Mucosa of rectum (tissue), 2 donors: ENCODE measurements around the gene SIRT1.
A peak's percentile ranks its signal among the peaks of the same experiment; 100 is the strongest.

Experiments
- H3K27ac ChIP-seq, 2 donors: one replicate each; pipeline ENCODE4 v1.7.0; 2013; ENCODE audit warnings: inconsistent platforms in 2 of 2, low read depth in 2 of 2, low read length in 2 of 2
- H3K27me3 ChIP-seq, 2 donors: one replicate each; pipeline ENCODE4 v1.7.0; 2013; ENCODE audit warnings: low read length in 2 of 2; ENCODE audit not compliant: control insufficient read depth in 2 of 2, insufficient read depth in 2 of 2
- H3K36me3 ChIP-seq, 2 donors: one replicate each; pipeline ENCODE4 v1.7.0; 2013; ENCODE audit warnings: low read length in 2 of 2; ENCODE audit not compliant: control insufficient read depth in 2 of 2, insufficient read depth in 2 of 2
- H3K4me1 ChIP-seq, 2 donors: one replicate each; pipeline ENCODE4 v1.7.0; 2013; ENCODE audit warnings: low read length in 2 of 2, mild to moderate bottlenecking in 1 of 2; ENCODE audit not compliant: control insufficient read depth in 2 of 2, insufficient read depth in 2 of 2
- H3K4me3 ChIP-seq, 2 donors: one replicate each; pipeline ENCODE4 v1.7.0; 2013; ENCODE audit warnings: low read length in 2 of 2
- H3K9ac ChIP-seq, 2 donors: one replicate each; pipeline ENCODE4 v1.7.0; 2013; ENCODE audit warnings: low read length in 2 of 2, low read depth in 1 of 2, mild to moderate bottlenecking in 1 of 2
- H3K9me3 ChIP-seq, 2 donors: one replicate each; pipeline ENCODE4 v1.7.0; 2013; ENCODE audit warnings: low read length in 2 of 2; ENCODE audit not compliant: control insufficient read depth in 2 of 2
- donor health status: healthy.
- donor health status: Normal muscosa, but diverticular disease.

SIRT1 gene

GRCh38 chr10:67849331-67850011 is 35.0 kb upstream of the SIRT1 start:
- Histone ChIP-seq H3K36me3 (no peaks in the 10 kb centered on the region), H3K27me3 (no peaks in the 10 kb centered on the region), H3K4me3 (peak overlapping the region; percentile 99), H3K4me1 (no peaks in the 10 kb centered on the region), H3K9me3 (no peaks in the 10 kb centered on the region), H3K27ac (peak overlapping the region; percentile 95 to 96), H3K9ac (peak overlapping the region; percentile 96 to 100)

- no peaks in the 10 kb centered on the region for H3K27me3 ChIP-seq
- H3K4me3 ChIP-seq: no peak overlapping the region
- no peaks in the 10 kb centered on the region for H3K36me3 ChIP-seq
- H3K27ac ChIP-seq: no peak overlapping the region
- no peaks in the 10 kb centered on the region for H3K9me3 ChIP-seq
- H3K4me1 ChIP-seq: no peaks in the 10 kb centered on the region
- H3K9ac ChIP-seq: no peak overlapping the region
Measured at GRCh38 chr10:67851186-67851585, 33.3 kb upstream of the SIRT1 start.

GRCh38 chr10:67852761-67853160 is 31.7 kb upstream of the SIRT1 start:
- no peak overlapping the region for H3K4me3 ChIP-seq
- H3K27ac ChIP-seq: no peak overlapping the region
- no peak overlapping the region for H3K9ac ChIP-seq
- H3K27me3 ChIP-seq: no peaks in the 10 kb centered on the region
- no peaks in the 10 kb centered on the region for H3K4me1 ChIP-seq
- no peaks in the 10 kb centered on the region for H3K9me3 ChIP-seq
- no peaks in the 10 kb centered on the region for H3K36me3 ChIP-seq

GRCh38 chr10:67853512-67853911 is 30.9 kb upstream of the SIRT1 start:
- no peaks in the 10 kb centered on the region for H3K9me3 ChIP-seq
- no peaks in the 10 kb centered on the region for H3K4me1 ChIP-seq
- H3K9ac ChIP-seq: no peak overlapping the region
- H3K4me3 ChIP-seq: no peak overlapping the region
- no peaks in the 10 kb centered on the region for H3K36me3 ChIP-seq
- H3K27me3 ChIP-seq: no peaks in the 10 kb centered on the region
- no peak overlapping the region for H3K27ac ChIP-seq

- H3K4me1 ChIP-seq: no peaks in the 10 kb centered on the region
Measured at GRCh38 chr10:67858971-67859370, 25.5 kb upstream of the SIRT1 start.

GRCh38 chr10:67861750-67862432 is 22.6 kb upstream of the SIRT1 start:
- no peak overlapping the region for H3K4me3 ChIP-seq
- no peak overlapping the region for H3K27ac ChIP-seq
- no peaks in the 10 kb centered on the region for H3K9me3 ChIP-seq
- no peaks in the 10 kb centered on the region for H3K27me3 ChIP-seq
- H3K36me3 ChIP-seq: no peaks in the 10 kb centered on the region
- no peaks in the 10 kb centered on the region for H3K4me1 ChIP-seq
- H3K9ac ChIP-seq: no peak overlapping the region

More at GRCh38 chr10:67858971-67859370, 25.5 kb upstream of the SIRT1 start:
- no peaks in the 10 kb centered on the region for H3K36me3 ChIP-seq
- H3K9me3 ChIP-seq: no peaks in the 10 kb centered on the region
- no peak overlapping the region for H3K4me3 ChIP-seq
- no peaks in the 10 kb centered on the region for H3K27me3 ChIP-seq
- no peak overlapping the region for H3K9ac ChIP-seq
- H3K27ac ChIP-seq: no peak overlapping the region

GRCh38 chr10:67863094-67863493 is 21.4 kb upstream of the SIRT1 start:
- H3K9me3 ChIP-seq: no peaks in the 10 kb centered on the region
- H3K9ac ChIP-seq: no peak overlapping the region
- H3K27me3 ChIP-seq: no peaks in the 10 kb centered on the region
- H3K36me3 ChIP-seq: no peaks in the 10 kb centered on the region
- no peak overlapping the region for H3K4me3 ChIP-seq
- no peaks in the 10 kb centered on the region for H3K4me1 ChIP-seq
- H3K27ac ChIP-seq: no peak overlapping the region

- H3K4me1 ChIP-seq: no peaks in the 10 kb centered on the region
- H3K4me3 ChIP-seq: no peak overlapping the region
- H3K36me3 ChIP-seq: no peaks in the 10 kb centered on the region
- no peak overlapping the region for H3K27ac ChIP-seq
- no peak overlapping the region for H3K9ac ChIP-seq
- H3K9me3 ChIP-seq: no peaks in the 10 kb centered on the region
- H3K27me3 ChIP-seq: no peaks in the 10 kb centered on the region
Measured at GRCh38 chr10:67864607-67865371, 19.7 kb upstream of the SIRT1 start.

- H3K27me3 ChIP-seq: no peaks in the 10 kb centered on the region
- H3K4me1 ChIP-seq: no peaks in the 10 kb centered on the region
- no peaks in the 10 kb centered on the region for H3K9me3 ChIP-seq
- H3K27ac ChIP-seq: no peak overlapping the region
- H3K4me3 ChIP-seq: no peak overlapping the region
- no peak overlapping the region for H3K9ac ChIP-seq
- H3K36me3 ChIP-seq: no peaks in the 10 kb centered on the region
Measured at GRCh38 chr10:67868132-67868531, 16.3 kb upstream of the SIRT1 start.

GRCh38 chr10:67869996-67870395 is 14.5 kb upstream of the SIRT1 start:
- Histone ChIP-seq H3K4me3 (no peak overlapping the region), H3K9me3 (no peaks in the 10 kb centered on the region), H3K27ac (no peak overlapping the region), H3K4me1 (no peaks in the 10 kb centered on the region), H3K9ac (no peak overlapping the region), H3K36me3 (no peaks in the 10 kb centered on the region), H3K27me3 (no peaks in the 10 kb centered on the region)
